ENCODE results near the gene FAM162A. TPM values are rescaled to one million over a fixed set of nuclear protein-coding genes. Genes with fewer than 3 reads are reported as not detected.

Gene FAM162A
- polyA plus RNA-seq, 4 donors: 63.5 to 105 (median 83.9) TPM

GRCh38 chr3:122461806-122462205 lies 77.8 kb downstream of the FAM162A start:
- Histone ChIP-seq H3K27ac (ENCODE audit: low read depth in 1 of 3, low read length in 2 of 3) (peak overlapping the region in 1 of 3 donors; percentile 48), H3K4me3 (ENCODE audit: low read depth in 1 of 3, low read length in 3 of 3) (no peak overlapping the region), H3K9me3 (ENCODE audit: control insufficient read depth in 2 of 2, insufficient read depth in 1 of 2, low read depth in 1 of 2, low read length in 1 of 2) (no peaks in the 10 kb centered on the region), H3K4me1 (ENCODE audit: control insufficient read depth in 3 of 3, insufficient read depth in 2 of 3, low read depth in 1 of 3, low read length in 2 of 3) (peaks cover 0 to 3% (median 0%) of the 10 kb centered on the region in 3 donors), H3K27me3 (ENCODE audit: control insufficient read depth in 3 of 3, insufficient read depth in 3 of 3, low read length in 3 of 3) (no peaks in the 10 kb centered on the region), H3K36me3 (ENCODE audit: control insufficient read depth in 3 of 3, insufficient read depth in 2 of 3, low read depth in 1 of 3, low read length in 3 of 3) (peaks cover 0 to 15% (median 5%) of the 10 kb centered on the region in 3 donors)
- DNase-seq: peak; percentile 57 to 81
- 22 to 60% (median 37%) methylated on average over 3 of the region's 3 CpGs for WGBS, 3 donors
- peak; percentile 65 for FAIRE-seq

Other genes starting within 250 kb of the FAM162A start
- gene CASR, start 200.5 kb upstream of the FAM162A start, polyA plus RNA-seq: 1 to 10 TPM in 1 of 4 donors, under 1 TPM in 2, not detected in 1; 0.19 to 1.7 (median 0.22) TPM
- gene CSTA, start 58.9 kb upstream of the FAM162A start, polyA plus RNA-seq: 10 to 100 TPM in 1 of 4 donors, 1 to 10 TPM in 3; 1.8 to 10.8 (median 5.6) TPM
- gene MIX23, start 951 bp upstream of the FAM162A start, polyA plus RNA-seq: 10 to 100 TPM; 29.2 to 53.0 (median 45.8) TPM
- gene WDR5B, start 31.9 kb downstream of the FAM162A start, polyA plus RNA-seq: 1 to 10 TPM; 1.6 to 8.3 (median 2.7) TPM
- 10 to 100 TPM; 10.5 to 33.0 (median 11.9) TPM for gene KPNA1, start 130.8 kb downstream of the FAM162A start, polyA plus RNA-seq
- gene PARP9, start 180.1 kb downstream of the FAM162A start, polyA plus RNA-seq: 10 to 100 TPM; 20.5 to 36.5 (median 25.2) TPM
- gene DTX3L, start 180.2 kb downstream of the FAM162A start, polyA plus RNA-seq: 10 to 100 TPM; 10.8 to 29.1 (median 18.6) TPM
- 1 to 10 TPM in 1 of 4 donors, under 1 TPM in 3; 0.22 to 1.1 (median 0.75) TPM for gene PARP15, start 193.5 kb downstream of the FAM162A start, polyA plus RNA-seq

Measured in small intestine (tissue), 7 donors.